ENCODE measurements around the gene XYLB. TPM values are rescaled to one million over a fixed set of nuclear protein-coding genes. Genes with fewer than 3 reads are reported as not detected.

XYLB gene
- total and polyA plus RNA-seq, 2 of the 13 experiments (the other 11 are each of a cell fraction or from before 2014, with no cell fraction given), result 25.9 to 30.0 TPM

DNA sequence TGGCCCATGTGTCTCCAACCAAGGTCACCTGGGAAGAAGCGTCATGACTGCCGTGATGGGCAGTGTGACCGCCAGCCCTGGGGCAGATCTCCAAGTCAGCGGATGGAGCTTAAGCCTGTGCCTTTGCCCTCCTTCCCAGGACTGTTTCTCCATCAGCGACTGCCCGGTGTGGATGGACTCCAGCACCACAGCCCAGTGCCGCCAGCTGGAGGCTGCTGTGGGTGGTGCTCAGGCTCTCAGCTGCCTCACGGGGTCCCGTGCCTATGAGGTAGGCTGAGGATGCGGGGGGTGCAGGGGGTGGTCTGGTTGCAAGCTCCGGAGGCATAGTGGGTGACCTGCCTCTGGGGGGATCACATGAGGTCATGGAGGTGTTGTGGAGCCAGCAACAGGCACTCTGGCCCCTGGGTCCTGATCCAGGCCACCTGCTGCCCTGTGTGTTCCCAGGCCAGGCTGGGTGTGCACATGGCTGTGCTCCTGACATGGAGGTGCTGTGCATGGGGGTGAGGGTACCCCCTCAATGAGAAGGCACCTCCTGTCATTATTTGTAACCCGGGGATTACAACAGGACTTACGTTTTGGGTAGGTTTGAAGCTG is 19.0 kb downstream of the XYLB start:
- POLR2A ChIA-PET, result interaction anchor here (1.0 kb wide), 1 partner anchor 18 kb away, joined by 3 read pairs; no protein-coding TSS in a partner anchor
- no peak for DNase-seq (ENCODE audit: low spot score)

DNA sequence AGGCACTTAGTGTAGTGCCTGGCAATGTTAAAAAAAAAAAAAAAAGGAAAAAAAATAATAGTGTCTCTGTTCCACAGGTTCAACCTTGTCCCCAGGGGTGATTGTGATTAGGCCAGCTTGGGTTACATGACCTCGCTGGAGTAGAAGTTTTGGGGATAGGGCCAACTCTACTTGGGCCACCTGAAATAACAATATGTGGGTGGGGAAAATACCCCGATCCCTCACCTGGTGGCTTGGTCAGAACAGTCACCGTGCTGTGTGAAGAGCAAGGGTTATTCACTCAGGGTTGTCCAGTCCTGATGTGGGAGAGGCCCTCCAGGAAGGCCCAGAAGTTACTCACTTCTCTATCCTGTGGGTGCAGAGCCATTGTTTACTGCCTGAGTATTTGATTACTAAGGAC is 19.5 kb downstream of the XYLB start:
- no peak overlapping the region for H3K4me2 ChIP-seq (ENCODE audit: low read depth, low read length)
- no peak for ATAC-seq
- H2AFZ ChIP-seq (ENCODE audit: low read length), result no peak overlapping the region
- no TSS peak for BruUV-seq (replicated peaks)
- 100% methylated on average over 3 of the region's 3 CpGs for WGBS (ENCODE audit: low lambda C conversion rate)
- H3K9ac ChIP-seq (ENCODE audit: insufficient read depth, low read depth, low read length), result no peak overlapping the region
- no peak overlapping the region for H3K4me3 ChIP-seq (replicated peaks in 1 of 3; ENCODE audit: insufficient read depth in 1 of 3, low read depth in 2 of 3, low read length in 3 of 3)
- peaks cover 28 to 96% of the 10 kb centered on the region in 2 experiments for H3K36me3 ChIP-seq (replicated peaks in 1 of 2; ENCODE audit: control insufficient read depth in 1 of 2, insufficient read depth in 2 of 2, low read length in 2 of 2)
- no peak for FAIRE-seq
- in situ Hi-C loops (cut with HindIII; ENCODE audit: extremely low pct_ligation_motif_present, low pct_unique_long_range_greater_than_20kb), result no loop called here
- H4K20me1 ChIP-seq (ENCODE audit: insufficient read depth, low read length), result no peaks in the 10 kb centered on the region
- H3K79me2 ChIP-seq (ENCODE audit: insufficient read depth, low read length), result no peaks in the 10 kb centered on the region
- ChIA-PET CTCF (ENCODE audit: low intra/inter-chr PET ratio, low total read pairs) (no interaction called here), POLR2A (no interaction called here)
- intact Hi-C loops (cut with micrococcal nuclease; ENCODE audit: unreplicated experiment), result no loop called here
- H3K27me3 ChIP-seq (ENCODE audit: control insufficient read depth in 1 of 2, insufficient read depth in 2 of 2, low read length in 2 of 2), result no peaks in the 10 kb centered on the region
- no peak for DNase-seq (ENCODE audit: low spot score)
- no peaks in the 10 kb centered on the region for H3K9me3 ChIP-seq (ENCODE audit: low read length)
- no peaks in the 10 kb centered on the region for H3K4me1 ChIP-seq (ENCODE audit: insufficient read depth, low read length)
- H3K27ac ChIP-seq (ENCODE audit: extremely low read length, insufficient read depth, low read length), result no peak overlapping the region
- no peak for TF ChIP-seq RAD21 (CRISPR knock-in tag; IDR thresholded peaks at IDR 0.05)
- no peak for TF ChIP-seq MYNN (CRISPR knock-in tag; IDR thresholded peaks at IDR 0.05; ENCODE audit: low read depth)
- TF ChIP-seq, protein P1, sequence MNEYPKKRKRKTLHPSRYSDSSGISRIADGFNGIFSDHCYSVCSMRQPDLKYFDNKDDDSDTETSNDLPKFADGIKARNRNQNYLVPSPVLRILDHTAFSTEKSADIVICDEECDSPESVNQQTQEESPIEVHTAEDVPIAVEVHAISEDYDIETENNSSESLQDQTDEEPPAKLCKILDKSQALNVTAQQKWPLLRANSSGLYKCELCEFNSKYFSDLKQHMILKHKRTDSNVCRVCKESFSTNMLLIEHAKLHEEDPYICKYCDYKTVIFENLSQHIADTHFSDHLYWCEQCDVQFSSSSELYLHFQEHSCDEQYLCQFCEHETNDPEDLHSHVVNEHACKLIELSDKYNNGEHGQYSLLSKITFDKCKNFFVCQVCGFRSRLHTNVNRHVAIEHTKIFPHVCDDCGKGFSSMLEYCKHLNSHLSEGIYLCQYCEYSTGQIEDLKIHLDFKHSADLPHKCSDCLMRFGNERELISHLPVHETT (CRISPR knock-in tag; conservative IDR thresholded peaks at IDR 0.05), result no peak
- TF ChIP-seq, protein P2, sequence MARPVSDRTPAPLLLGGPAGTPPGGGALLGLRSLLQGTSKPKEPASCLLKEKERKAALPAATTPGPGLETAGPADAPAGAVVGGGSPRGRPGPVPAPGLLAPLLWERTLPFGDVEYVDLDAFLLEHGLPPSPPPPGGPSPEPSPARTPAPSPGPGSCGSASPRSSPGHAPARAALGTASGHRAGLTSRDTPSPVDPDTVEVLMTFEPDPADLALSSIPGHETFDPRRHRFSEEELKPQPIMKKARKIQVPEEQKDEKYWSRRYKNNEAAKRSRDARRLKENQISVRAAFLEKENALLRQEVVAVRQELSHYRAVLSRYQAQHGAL (CRISPR knock-in tag; IDR thresholded peaks at IDR 0.05; ENCODE audit: not compliant biosample characterization), result no peak
- no peak for TF ChIP-seq ATRX (CRISPR knock-in tag; IDR thresholded peaks at IDR 0.05; ENCODE audit: borderline replicate concordance)
- TF ChIP-seq, protein P3, sequence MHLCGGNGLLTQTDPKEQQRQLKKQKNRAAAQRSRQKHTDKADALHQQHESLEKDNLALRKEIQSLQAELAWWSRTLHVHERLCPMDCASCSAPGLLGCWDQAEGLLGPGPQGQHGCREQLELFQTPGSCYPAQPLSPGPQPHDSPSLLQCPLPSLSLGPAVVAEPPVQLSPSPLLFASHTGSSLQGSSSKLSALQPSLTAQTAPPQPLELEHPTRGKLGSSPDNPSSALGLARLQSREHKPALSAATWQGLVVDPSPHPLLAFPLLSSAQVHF (CRISPR knock-in tag; IDR thresholded peaks at IDR 0.05), result no peak
- no peak for TF ChIP-seq ZNF468 (CRISPR knock-in tag; IDR thresholded peaks at IDR 0.05)
- TF ChIP-seq NFE2 (CRISPR knock-in tag; IDR thresholded peaks at IDR 0.05), result no peak
- no peak for TF ChIP-seq ZNF709 (CRISPR knock-in tag; IDR thresholded peaks at IDR 0.05)
- no peak for TF ChIP-seq NFKBIZ (CRISPR knock-in tag; IDR thresholded peaks at IDR 0.05)

More for the DNA sequence above, 19.0 kb downstream of the XYLB start:
- WGBS (ENCODE audit: low lambda C conversion rate), result 95% methylated on average over 6 of the region's 13 CpGs
- in situ Hi-C loops (cut with HindIII; ENCODE audit: extremely low pct_ligation_motif_present, low pct_unique_long_range_greater_than_20kb), result no loop called here
- Histone ChIP-seq H3K4me1 (ENCODE audit: insufficient read depth, low read length) (no peaks in the 10 kb centered on the region), H3K79me2 (ENCODE audit: insufficient read depth, low read length) (no peaks in the 10 kb centered on the region), H3K9ac (ENCODE audit: insufficient read depth, low read depth, low read length) (no peak overlapping the region), H3K36me3 (replicated peaks in 1 of 2; ENCODE audit: control insufficient read depth in 1 of 2, insufficient read depth in 2 of 2, low read length in 2 of 2) (peaks cover 28 to 94% of the 10 kb centered on the region in 2 experiments), H3K4me2 (ENCODE audit: low read depth, low read length) (no peak overlapping the region), H3K4me3 (replicated peaks in 1 of 3; ENCODE audit: insufficient read depth in 1 of 3, low read depth in 2 of 3, low read length in 3 of 3) (no peak overlapping the region), H3K27me3 (ENCODE audit: control insufficient read depth in 1 of 2, insufficient read depth in 2 of 2, low read length in 2 of 2) (no peaks in the 10 kb centered on the region), H2AFZ (ENCODE audit: low read length) (no peak overlapping the region), H4K20me1 (ENCODE audit: insufficient read depth, low read length) (no peaks in the 10 kb centered on the region), H3K27ac (ENCODE audit: extremely low read length, insufficient read depth, low read length) (no peak overlapping the region), H3K9me3 (ENCODE audit: low read length) (no peaks in the 10 kb centered on the region)
- BruUV-seq (replicated peaks), result no TSS peak
- ATAC-seq (peak; percentile 17), FAIRE-seq (no peak)
- CTCF ChIA-PET (ENCODE audit: low intra/inter-chr PET ratio, low total read pairs), result no interaction called here
- intact Hi-C loops (cut with micrococcal nuclease; ENCODE audit: unreplicated experiment), result no loop called here
- TF ChIP-seq CEBPG (CRISPR knock-in tag; IDR thresholded peaks at IDR 0.05), result no peak
- peak; percentile 85 for TF ChIP-seq AGO2 (optimal IDR thresholded peaks at IDR 0.05; ENCODE audit: low read depth, low read length)
- TF ChIP-seq ZNF569 (CRISPR knock-in tag; IDR thresholded peaks at IDR 0.05; ENCODE audit: borderline replicate concordance), result no peak
- no peak for TF ChIP-seq HMGA1 (CRISPR knock-in tag; conservative IDR thresholded peaks at IDR 0.05)

Measured in HepG2 (cell line).